HepG2 (cell line): ENCODE results near the gene TPRG1L. TPM values are rescaled to one million over a fixed set of nuclear protein-coding genes. Genes with fewer than 3 reads are reported as not detected.

Experiments used
- ASH2L ChIP-seq: fragments of 300-600, 200-600 bp; sonication (generic); IDR thresholded peaks from 2 replicates; pipeline ENCODE4 v1.7.0; 2017; ENCODE audit warnings: low read depth, mild to moderate bottlenecking, moderate library complexity, mixed read lengths, low read length; ENCODE audit not compliant: insufficient read length
- ATM ChIP-seq: fragments of 450-650 bp; IDR thresholded peaks from 2 replicates; pipeline ENCODE4 v1.7.1; 2017; ENCODE audit warnings: mild to moderate bottlenecking, borderline replicate concordance
- PRDM15 ChIP-seq: sonication (generic); formaldehyde crosslinking; IDR thresholded peaks from 2 replicates; pipeline ENCODE4 v1.4.0; 2020; ENCODE audit warnings: missing genetic modification reagents
- SALL1 ChIP-seq: sonication (generic); formaldehyde crosslinking; IDR thresholded peaks from 2 replicates; pipeline ENCODE4 v1.8.0; 2022; ENCODE audit warnings: mild to moderate bottlenecking, missing genetic modification reagents
- ZBTB3 ChIP-seq: sonication (generic); formaldehyde crosslinking; IDR thresholded peaks from 2 replicates; pipeline ENCODE4 v1.4.0; 2020; ENCODE audit warnings: low read depth, mild to moderate bottlenecking, moderate library complexity, missing genetic modification reagents, borderline replicate concordance
- ZNF343 ChIP-seq: sonication (generic); formaldehyde crosslinking; IDR thresholded peaks from 2 replicates; pipeline ENCODE4 v1.4.0; 2020; ENCODE audit warnings: mild to moderate bottlenecking, missing genetic modification reagents
- ZSCAN12 ChIP-seq: sonication (generic); formaldehyde crosslinking; IDR thresholded peaks from 2 replicates; pipeline ENCODE4 v1.9.0; 2021; ENCODE audit warnings: mild to moderate bottlenecking, missing genetic modification reagents
- polyA plus RNA-seq, 8 experiments: library from polyadenylated mRNA; depleted of rRNA in 3 of 8; stranded (reverse) in 7 of 8; unstranded in 1 of 8; fragments of >200 nt; fragmentation: Illumina TruSeq in 4 of 8; extraction: Trizol in 4 of 8; gene quantifications; 2 replicates each; pipeline versions ENCODE4 v1.2.1 to v1.2.3, GENCODE V29; 2011 to 2016; ENCODE audit warnings: low read depth in 4 of 8, missing spikeins in 1 of 8, mixed read lengths in 1 of 8; ENCODE audit not compliant: insufficient read depth in 1 of 8
- total RNA-seq, 5 experiments: library from RNA; depleted of rRNA; stranded (reverse); fragments of >200 nt; fragmentation: Illumina TruSeq; extraction: Trizol; gene quantifications; 2 replicates each; pipeline ENCODE4 v1.2.3, GENCODE V29; 2016; ENCODE audit warnings: low read depth in 1 of 5
- TF ChIP-seq, protein P1 (sequence below): sonication (generic); formaldehyde crosslinking; IDR thresholded peaks from 2 replicates; pipeline ENCODE4 v1.4.0; 2020; ENCODE audit warnings: missing genetic modification reagents

The TPRG1L gene
- total and polyA plus RNA-seq, 2 of the 13 experiments (the other 11 are each of a cell fraction or from before 2014, with no cell fraction given): 21.3 to 37.4 TPM

- TF ChIP-seq, protein P1, sequence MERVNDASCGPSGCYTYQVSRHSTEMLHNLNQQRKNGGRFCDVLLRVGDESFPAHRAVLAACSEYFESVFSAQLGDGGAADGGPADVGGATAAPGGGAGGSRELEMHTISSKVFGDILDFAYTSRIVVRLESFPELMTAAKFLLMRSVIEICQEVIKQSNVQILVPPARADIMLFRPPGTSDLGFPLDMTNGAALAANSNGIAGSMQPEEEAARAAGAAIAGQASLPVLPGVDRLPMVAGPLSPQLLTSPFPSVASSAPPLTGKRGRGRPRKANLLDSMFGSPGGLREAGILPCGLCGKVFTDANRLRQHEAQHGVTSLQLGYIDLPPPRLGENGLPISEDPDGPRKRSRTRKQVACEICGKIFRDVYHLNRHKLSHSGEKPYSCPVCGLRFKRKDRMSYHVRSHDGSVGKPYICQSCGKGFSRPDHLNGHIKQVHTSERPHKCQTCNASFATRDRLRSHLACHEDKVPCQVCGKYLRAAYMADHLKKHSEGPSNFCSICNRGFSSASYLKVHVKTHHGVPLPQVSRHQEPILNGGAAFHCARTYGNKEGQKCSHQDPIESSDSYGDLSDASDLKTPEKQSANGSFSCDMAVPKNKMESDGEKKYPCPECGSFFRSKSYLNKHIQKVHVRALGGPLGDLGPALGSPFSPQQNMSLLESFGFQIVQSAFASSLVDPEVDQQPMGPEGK (CRISPR knock-in tag): peak; percentile 83
- TF ChIP-seq ZSCAN12 (CRISPR knock-in tag): no peak
- peak; percentile 95 for TF ChIP-seq PRDM15 (CRISPR knock-in tag)
- TF ChIP-seq SALL1: peak; percentile 22; the same call in 1 of the 2 replicates
- TF ChIP-seq ZNF343: no peak
- TF ChIP-seq ATM: no peak
- TF ChIP-seq ASH2L: no peak
- no peak for TF ChIP-seq ZBTB3 (CRISPR knock-in tag)
Measured at GRCh38 chr1:3590139-3590763, 34.6 kb upstream of the TPRG1L start (continued).
